GM18907 (cell line): Measurements from ENCODE around the gene CDH1.
"Not testable (repeated sequence)": the region's sequence is repeated elsewhere in the genome, so short reads cannot be mapped to it uniquely, and the experiment has no call there.

Source experiments
- ATAC-seq: cut with Tn5 transposase; IDR thresholded peaks from one replicate; pipeline ENCODE4 v1.9.1; 2021; ENCODE audit warnings: mild to moderate bottlenecking, moderate library complexity; ENCODE audit not compliant: unreplicated experiment

The CDH1 gene

GRCh38 chr16:68786685-68787418 lies 49.8 kb downstream of the CDH1 start:
- ATAC-seq, result no peak

DNA sequence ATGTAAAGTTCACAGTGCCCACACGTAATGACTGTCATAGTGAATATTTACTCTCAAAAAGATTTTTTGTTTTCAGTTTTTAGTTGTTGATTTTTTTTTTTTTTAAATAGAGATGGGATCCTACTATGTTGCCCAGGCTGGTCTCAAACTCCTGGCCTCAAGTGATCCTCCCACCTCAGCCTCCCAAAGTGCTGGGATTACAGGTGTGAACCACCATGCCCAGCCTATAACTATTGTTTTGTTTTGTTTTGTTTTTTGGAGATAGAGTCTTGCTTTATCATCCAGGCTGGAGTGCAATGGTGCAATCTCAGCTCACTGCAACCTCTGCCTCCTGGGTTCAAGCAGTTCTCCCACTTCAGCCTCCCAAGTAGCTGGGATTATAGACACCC lies 50.3 kb downstream of the CDH1 start:
- ATAC-seq, result not testable (repeated sequence)

DNA sequence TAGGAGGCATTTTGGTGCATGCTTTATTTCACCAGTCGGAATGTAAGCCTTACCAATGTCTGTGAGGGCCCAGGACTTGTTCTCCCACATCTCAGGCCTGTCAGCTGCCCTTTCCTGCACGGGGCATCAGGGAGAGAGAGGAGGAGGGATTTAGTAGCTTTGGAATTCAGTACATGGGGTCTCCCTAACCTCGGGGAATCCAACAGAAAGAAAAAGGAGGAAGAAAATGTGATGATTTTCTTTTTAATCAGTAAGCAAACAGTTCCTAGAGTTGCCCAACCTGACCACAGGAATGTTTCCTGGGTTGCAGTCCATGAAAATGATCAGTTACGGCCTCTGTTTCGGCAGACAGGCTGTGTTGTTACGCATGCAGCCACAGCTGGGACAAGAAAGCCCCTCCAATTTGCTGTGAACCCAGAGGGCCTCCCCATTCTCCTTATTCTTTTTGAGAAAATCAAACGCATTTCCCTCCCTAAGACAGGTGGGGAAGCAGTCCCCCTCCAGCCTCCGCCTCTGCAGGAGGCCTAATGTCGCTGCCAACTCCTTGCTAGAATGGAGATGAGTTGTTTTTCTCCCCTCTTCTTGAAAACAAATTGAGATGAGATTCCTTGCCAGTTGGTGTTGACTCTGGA lies 53.2 kb downstream of the CDH1 start:
- ATAC-seq, result no peak

DNA sequence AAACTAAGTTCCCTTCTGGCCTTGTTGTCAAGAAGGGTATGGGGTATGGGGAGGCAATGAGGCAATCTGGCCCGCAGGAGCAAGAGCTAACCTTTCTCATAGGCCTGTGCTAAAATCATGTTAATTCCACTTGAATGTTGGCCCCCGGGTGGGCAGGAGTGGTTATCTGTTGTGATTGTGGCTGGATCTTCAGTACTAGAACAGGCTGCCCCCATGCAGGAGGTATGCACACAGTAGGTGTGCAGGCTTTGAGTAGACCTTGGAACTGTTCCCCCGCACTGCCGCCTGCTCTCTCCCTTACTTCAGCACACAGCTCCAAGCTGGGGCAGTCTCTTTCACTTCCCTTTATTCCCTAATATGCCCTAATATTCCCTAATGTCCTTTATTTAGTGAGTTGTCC lies 53.9 kb downstream of the CDH1 start:
- ATAC-seq, result no peak

GRCh38 chr16:68792465-68793324 lies 55.6 kb downstream of the CDH1 start:
- ATAC-seq, result no peak

DNA sequence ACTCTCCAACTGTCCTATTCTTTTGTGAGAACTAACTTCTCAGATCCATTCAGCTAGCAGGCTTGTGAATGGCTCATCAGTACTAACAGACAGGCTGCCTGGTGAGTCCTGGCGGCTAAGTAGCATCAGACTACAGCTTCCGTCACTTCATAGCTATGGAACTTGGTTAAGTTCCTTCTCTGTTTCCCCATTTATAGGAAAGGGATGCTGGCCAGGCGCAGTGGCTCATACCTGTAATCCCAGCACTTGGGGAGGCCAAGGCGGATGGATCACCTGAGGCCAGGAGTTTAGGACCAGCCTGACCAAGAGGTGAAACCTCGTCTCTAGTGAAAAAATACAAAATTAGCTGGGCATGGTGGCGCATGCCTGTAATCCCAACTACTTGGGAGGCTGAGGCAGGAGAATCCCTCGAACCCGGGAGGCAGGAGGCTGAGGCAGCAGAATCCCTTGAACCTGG lies 56.3 kb downstream of the CDH1 start:
- no peak for ATAC-seq

DNA sequence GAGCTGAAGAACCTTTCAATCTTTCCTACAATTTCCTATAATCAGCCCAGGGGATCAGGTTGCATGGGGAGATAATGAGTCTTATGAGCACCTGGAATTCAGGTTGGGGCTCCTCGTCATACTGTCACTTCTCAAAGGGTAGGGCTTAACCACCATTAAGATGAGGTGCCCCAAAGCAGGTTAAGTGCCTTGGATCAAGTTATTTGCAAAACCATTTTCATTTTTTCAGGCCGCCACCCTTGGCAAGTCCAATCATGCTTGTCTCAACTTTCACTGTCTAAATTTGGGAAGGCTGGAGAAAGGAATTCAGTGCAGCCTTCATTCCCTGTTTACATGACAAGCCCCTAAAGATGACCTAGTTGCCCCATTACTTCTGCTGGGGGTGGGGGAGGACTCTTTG lies 61.3 kb downstream of the CDH1 start:
- ATAC-seq, result no peak

DNA sequence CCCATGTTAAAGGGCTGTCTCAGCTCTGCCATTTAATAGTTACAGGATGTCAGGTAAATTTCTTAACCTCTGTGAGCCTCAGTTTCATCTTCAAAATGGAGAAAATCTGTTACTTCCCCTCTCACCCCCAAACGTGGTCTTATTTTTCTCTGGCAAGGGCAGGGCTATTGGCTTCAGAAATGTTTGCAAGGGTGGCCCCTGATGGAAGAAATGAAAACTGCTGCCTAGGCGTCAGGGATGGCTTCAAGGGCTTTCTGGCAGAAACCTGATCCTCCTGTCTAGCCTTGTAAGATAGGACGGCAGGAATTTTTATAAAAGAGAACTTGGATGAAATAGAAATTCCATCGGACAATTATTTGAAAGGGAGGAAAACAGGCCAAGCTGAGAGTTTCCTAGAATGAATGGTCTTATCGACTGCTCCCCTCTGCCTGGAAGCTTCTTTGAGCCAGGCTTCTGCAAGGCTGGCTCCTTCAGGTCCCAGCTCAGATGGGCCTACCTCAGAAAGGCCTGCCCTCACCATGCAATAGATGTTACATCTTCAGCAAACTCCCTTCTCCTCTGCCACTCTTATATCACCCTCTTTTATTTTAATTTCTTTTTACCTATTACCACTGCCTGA lies 63.3 kb downstream of the CDH1 start:
- peak; percentile 69 for ATAC-seq

GRCh38 chr16:68802190-68802589 lies 65.1 kb downstream of the CDH1 start:
- ATAC-seq, result no peak

- ATAC-seq, result no peak
These were observed 69.3 kb downstream of the CDH1 start for GRCh38 chr16:68806422-68806821.

GRCh38 chr16:68806981-68807380 lies 69.9 kb downstream of the CDH1 start:
- no peak for ATAC-seq

- ATAC-seq, result no peak
These were observed 77.4 kb downstream of the CDH1 start for GRCh38 chr16:68814516-68814915.

DNA sequence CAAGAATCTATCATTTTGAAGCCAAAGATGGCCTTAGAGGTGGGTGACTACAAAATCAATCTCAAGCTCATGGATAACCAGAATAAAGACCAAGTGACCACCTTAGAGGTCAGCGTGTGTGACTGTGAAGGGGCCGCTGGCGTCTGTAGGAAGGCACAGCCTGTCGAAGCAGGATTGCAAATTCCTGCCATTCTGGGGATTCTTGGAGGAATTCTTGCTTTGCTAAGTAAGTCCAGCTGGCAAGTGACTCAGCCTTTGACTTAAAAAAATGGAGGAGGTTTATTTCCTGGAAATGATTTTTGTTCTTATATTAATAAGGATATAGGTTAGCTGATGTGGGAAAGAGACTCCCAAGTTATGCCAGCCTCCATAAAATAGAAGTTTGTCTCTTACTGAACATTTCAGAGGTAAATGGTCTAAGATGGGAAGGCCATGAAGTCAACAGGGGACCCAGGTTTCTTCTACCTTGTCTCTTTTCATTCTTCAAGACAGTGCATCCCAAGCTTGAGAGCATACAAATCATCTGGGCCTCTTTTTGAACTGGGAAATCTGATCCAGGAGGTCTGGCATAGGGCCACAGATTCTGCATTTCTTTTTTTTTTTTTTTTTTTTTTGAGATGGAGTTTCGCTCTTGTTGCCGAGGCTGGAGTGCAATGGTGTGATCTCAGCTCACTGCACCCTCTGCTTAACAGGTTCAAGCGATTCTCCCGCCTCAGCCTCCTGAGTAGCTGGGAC lies 86.5 kb downstream of the CDH1 start:
- ATAC-seq, result no peak

- no peak for ATAC-seq
These were observed 88.3 kb downstream of the CDH1 start for GRCh38 chr16:68825427-68825826.

- no peak for ATAC-seq
These were observed 89.6 kb downstream of the CDH1 start for GRCh38 chr16:68826652-68827051.

- ATAC-seq, result no peak
These were observed 96.2 kb downstream of the CDH1 start for GRCh38 chr16:68833251-68833650.

DNA sequence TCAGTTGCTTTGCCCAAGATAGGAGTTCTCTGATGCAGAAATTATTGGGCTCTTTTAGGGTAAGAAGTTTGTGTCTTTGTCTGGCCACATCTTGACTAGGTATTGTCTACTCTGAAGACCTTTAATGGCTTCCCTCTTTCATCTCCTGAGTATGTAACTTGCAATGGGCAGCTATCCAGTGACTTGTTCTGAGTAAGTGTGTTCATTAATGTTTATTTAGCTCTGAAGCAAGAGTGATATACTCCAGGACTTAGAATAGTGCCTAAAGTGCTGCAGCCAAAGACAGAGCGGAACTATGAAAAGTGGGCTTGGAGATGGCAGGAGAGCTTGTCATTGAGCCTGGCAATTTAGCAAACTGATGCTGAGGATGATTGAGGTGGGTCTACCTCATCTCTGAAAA lies 97.5 kb downstream of the CDH1 start:
- no peak for ATAC-seq

DNA sequence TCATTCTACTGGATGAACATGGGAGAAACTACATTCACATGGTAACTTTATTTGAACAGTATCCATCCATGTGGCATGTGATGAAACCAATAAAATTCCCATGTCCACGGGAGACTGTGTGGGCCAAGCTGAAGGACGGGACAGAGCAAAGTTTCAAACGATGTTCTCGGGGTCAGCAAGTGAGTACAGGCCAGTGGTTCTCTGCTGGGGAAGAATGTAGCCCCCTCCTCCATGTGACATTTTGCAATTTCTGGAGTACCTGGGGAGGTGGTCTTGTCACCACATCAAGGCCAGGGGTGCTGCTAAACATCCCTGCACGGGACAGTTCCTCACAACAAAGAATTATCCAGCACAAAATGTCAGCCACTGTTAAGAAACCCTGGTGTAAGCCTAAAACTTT lies 98.9 kb downstream of the CDH1 start:
- ATAC-seq, result no peak

DNA sequence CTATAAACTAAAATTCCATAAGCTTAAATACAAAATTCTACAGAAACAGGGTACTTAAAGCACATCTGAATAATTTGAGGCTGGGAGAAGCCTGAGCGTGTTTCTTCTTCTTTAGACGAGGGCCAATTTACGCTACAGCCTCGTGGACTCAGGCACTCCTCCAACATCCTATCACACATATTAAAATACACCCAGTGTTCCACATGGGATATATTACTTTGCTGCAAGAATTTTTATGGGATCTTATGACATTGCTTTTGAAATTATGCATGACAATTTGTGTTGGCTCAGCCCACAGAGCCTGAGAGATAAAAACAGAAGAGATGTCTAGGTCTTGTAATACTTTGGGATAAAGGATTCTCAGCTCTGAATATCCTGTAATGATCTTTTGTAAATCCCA lies 102.7 kb downstream of the CDH1 start:
- no peak for ATAC-seq

GRCh38 chr16:68842964-68843481 lies 105.9 kb downstream of the CDH1 start:
- not testable (repeated sequence) for ATAC-seq
